NCI-H1417 (cell line): ENCODE results near the gene B3GNT2.
"Not testable (repeated sequence)": the region's sequence is repeated elsewhere in the genome, so short reads cannot be mapped to it uniquely, and the experiment has no call there.

Source experiments
- DNase-seq, 3 experiments: peaks; one replicate each; lab custom pipeline; 2025; lab: John Stamatoyannopoulos, UW

B3GNT2 gene

GRCh38 chr2:62238236-62238635 lies 42.3 kb downstream of the B3GNT2 start:
- DNase-seq: no peak

- DNase-seq: no peak
These were observed 44.6 kb downstream of the B3GNT2 start for GRCh38 chr2:62240546-62240945.

GRCh38 chr2:62243983-62244382 lies 48.1 kb downstream of the B3GNT2 start:
- no peak for DNase-seq

GRCh38 chr2:62248226-62248625 lies 52.3 kb downstream of the B3GNT2 start:
- DNase-seq: no peak

DNA sequence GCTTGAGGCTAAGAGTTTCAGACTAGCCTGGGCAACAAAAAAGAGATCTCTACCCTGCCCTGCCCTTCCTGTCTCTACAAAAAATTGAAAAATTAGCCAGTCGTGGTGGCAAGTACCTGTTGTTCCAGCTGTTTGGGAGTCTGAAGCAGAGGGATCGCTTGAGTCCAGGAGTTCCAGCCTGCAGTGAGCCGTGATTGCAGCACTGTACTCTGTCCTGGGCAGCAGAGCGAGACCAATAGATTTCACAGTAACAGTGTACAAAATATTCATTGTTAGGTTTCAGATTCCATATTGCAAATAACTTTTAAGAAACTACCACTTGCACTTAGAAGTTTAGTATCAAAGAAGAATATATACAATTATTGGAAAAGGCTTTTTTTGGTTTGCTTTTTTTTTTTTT lies 54.3 kb downstream of the B3GNT2 start:
- DNase-seq: no peak

DNA sequence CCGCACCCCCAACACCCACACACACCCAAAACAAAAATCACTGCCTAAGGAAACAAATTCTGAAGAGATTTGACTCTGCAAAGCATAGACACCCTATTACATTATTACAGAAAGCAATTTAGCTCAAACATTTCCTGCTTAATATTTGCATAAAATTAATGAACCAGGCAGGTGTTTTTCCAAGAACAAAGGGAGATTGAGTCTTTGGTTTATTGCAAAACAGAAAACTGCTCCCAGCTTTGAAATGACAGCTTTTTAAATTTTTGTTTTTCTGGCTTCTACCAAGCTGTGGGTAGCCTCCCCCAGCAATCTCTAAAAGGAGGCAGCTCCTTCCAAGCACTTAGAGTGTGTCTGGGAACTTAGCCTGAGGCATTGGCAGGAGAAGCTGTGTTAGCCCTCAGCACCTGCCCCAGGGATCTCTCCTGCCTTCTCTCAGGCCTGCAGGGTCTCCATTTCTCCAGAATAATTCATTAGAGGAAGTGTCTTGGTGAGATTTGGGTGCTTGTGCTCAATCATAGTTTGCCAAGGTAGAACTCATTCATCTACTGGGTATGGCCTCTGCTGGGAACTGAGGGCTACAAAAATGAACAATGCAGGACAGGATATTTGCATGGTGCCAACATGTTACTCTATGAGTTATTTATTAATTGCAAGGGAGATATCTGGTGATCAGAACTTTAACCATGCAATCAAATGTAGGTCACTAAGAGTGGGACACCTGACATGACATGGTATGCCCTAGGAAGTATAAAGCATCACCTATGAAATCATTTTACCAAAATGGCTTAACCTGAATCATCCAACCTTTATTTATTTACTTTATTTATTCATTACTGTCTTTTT lies 58.7 kb downstream of the B3GNT2 start:
- DNase-seq: peak in 1 of 3 experiments; percentile 9

DNA sequence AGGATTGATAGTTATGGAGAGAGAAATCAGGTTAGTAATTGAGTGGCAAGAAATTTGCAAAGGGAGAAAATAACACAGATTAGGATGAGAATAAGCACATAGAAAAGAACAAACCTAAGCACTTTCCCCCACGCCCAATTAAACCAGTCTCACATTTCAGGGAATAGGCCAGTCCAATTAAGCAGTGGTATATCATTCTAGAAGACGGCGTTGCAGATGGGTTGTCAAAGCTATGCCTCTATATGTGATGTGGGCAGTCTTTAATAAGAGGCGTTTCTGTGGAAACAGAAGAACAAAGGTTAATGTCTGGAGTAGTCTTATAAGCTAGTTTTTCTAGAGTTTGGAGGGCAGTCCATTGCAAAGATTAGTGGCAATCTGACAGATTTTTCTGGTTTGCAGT lies 61.6 kb downstream of the B3GNT2 start:
- peak in 1 of 3 experiments; percentile 16 for DNase-seq

DNA sequence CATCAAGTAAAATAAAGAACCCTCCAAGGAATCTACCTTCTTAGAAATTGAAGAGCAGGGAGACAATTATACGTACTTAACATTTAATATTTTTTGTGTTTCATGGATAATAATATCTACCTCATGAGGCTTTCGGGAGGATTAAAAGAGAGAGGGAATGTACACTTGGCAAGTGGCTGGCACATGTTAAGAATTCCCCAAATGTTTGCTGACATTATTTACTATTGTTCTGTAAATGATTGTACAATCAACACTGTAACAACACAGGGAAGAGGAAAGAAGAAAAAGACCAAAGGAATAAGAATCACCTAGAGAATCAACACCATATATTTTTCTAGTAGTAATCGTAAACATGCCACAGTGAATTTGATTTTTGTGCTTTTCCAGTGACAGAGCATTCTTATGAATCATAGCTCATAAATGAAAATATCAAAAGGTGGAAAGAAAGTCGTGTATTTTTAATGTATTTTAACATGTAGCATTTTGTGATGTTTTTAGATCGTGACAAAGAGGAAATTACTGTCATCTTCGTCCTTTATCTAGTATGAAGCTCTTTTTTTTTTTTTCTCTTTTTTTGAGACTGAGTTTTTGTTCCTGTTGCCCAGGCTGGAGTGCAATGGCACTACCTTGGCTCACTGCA lies 67.3 kb downstream of the B3GNT2 start:
- DNase-seq: no peak

GRCh38 chr2:62264186-62264585 lies 68.3 kb downstream of the B3GNT2 start:
- no peak for DNase-seq

DNA sequence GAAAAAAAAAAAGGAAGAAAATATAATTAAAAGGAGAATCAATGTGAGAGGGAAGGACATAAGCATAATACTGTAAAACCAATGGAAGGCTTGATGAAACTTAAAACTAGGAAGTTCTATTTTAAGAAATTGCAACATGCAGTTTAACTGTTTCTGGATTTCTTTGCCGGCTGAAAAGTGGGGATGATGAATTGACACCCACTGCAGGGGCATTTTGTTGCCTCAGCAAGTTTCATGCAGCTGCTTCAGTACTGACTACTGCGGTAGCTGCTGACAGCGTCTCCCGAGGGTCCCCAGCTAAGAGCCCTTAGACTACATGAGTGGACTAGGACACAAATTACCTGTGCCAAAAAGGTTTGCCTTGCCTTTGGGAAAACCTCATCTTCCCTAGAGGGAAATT lies 69.2 kb downstream of the B3GNT2 start:
- DNase-seq: peak in 1 of 3 experiments; percentile 29

GRCh38 chr2:62266433-62267038 lies 70.6 kb downstream of the B3GNT2 start:
- DNase-seq: no peak

GRCh38 chr2:62267696-62268095 lies 71.8 kb downstream of the B3GNT2 start:
- no peak for DNase-seq

- DNase-seq: not testable (repeated sequence)
These were observed 72.8 kb downstream of the B3GNT2 start for GRCh38 chr2:62268681-62269188.

DNA sequence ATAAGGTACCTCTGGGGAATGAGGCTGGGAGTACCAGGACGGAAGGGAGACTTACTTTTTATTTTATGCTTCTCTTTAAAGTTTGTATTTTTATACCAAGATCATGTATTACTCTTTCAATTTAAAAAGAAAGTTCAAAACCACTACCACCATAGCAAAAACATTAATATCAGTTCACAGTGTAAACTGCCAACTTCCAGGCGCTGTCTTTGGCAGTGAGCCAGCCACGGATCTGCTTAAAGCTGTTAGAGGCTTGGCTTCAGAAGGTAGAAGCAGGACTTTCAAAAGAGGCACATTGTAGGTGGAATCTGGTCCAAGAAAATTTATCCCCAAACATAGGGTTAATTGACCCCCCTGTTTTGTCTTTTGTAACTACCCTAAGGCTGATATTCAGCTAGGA lies 74.8 kb downstream of the B3GNT2 start:
- DNase-seq: peak in 2 of 3 experiments; percentile 8 to 34
